Gastrocnemius medialis (tissue), 4 donors: ENCODE measurements around the gene MFNG.

Source experiments
- CTCF ChIP-seq, 5 experiments: fragments of 450-650 bp in 3 of 5; fragments of 200-600 bp in 2 of 5; sonication (generic) in 2 of 5; IDR thresholded peaks in 4 of 5; conservative IDR thresholded peaks in 1 of 5; 1 replicate in 4 of 5; 2 replicates in 1 of 5; pipeline ENCODE4 v1.5.1; 2016 to 2019; ENCODE audit warnings: antibody characterized with exemption in 5 of 5, mild to moderate bottlenecking in 3 of 5, moderate library complexity in 3 of 5
- POLR2A ChIP-seq, 2 donors: fragments of 450-650 bp; IDR thresholded peaks; one replicate each; pipeline ENCODE4 v1.6.1; 2017; ENCODE audit warnings: antibody characterized with exemption in 2 of 2, mild to moderate bottlenecking in 2 of 2, moderate library complexity in 2 of 2

DNA sequence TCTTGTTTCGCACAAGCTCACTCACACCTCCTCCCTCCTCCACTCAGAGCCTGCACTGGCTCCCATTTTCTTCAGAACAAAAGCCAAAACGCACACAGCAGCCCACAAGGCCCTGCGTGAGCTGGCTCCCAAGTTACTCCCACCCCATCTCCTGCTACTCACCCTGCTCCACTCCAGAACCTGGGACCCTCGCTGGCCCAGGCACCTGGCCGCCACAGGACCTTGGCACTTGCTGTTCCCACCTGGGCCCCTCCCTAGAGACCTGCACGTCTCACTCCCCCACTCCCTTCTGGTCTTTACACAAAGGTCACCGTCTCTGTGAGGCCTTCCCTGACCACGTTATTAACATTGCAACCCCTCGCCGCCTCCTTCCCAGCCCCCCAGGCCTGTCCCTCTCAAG is 945 bp upstream of the MFNG start:
- TF ChIP-seq POLR2A (IDR thresholded peaks at IDR 0.05) (no peak), CTCF (IDR thresholded peaks at IDR 0.05 in 4 of 5, conservative IDR thresholded peaks at IDR 0.05 in 1 of 5) (no peak)
